Posterior cingulate gyrus (tissue), 11 donors: ENCODE data around the gene SLPI.

Experiments used
- DNase-seq, 10 donors: peaks; one replicate each; pipeline versions ENCODE4 v3.0.0 to v3.0.0-alpha.2; 2020 to 2021; ENCODE audit warnings: mixed read lengths in 3 of 10
- intact Hi-C: fragments of 100-400 bp; cut with DNase I; formaldehyde crosslinking; loops from one replicate; pipeline ENCODE4 v1.15.1; 2023

SLPI gene

DNA sequence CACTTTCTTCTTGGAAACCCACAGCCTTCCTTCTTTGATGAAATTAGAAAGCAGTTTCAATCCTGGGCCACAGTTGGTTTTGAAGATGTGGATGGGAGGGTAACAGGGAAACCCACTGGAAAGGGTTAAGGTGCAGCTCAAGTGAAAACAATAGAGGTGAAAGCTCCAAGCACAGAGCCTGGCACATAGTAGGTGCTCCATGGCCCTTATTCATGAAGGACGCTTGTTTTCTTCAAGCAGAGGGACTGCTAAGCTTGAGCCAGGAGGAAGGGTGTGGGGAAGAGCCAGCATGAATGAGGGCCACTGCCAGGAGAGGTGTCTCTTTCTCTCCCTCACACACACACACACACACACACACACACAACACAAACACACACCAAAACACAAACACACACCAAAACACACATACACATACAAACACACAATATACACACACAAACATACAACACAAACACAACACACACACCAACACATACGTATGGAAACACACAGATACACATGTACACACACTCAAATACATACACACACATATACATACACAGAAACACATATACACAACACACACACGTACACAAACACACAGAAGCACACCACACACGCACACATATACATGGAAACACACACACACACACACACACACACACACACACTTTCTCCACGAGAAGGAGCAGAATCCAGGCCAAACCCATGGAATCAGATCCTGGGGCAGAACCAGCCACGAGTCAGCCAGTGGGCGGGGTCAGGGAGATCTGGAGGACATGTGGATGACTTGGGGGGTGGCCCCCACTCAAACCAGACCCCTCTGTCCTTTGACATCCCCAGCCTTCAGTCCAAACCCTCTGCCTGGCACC is 28.6 kb upstream of the SLPI start:
- intact Hi-C loops = no loop called here
- peak in 1 of 10 donors; percentile 67 for DNase-seq

DNA sequence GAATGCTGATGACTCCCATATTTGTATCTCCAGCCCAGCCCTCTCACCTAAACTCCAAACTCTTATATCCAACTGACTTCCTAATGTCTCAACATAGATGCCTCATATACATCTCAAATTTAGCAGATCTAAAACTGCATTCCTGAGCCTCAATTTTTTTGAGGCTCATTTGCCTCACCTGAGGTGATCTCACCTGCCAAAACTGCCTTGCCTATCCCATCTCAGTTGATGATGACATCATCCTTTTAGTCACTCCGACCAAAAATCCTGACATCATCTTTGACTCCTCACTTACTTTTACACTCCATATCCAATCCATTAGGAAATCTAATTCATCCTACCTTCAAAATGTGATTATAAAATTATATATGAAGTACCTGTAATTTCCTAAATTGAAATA is 25.6 kb upstream of the SLPI start:
- no peak for DNase-seq
- intact Hi-C loops = no loop called here

DNA sequence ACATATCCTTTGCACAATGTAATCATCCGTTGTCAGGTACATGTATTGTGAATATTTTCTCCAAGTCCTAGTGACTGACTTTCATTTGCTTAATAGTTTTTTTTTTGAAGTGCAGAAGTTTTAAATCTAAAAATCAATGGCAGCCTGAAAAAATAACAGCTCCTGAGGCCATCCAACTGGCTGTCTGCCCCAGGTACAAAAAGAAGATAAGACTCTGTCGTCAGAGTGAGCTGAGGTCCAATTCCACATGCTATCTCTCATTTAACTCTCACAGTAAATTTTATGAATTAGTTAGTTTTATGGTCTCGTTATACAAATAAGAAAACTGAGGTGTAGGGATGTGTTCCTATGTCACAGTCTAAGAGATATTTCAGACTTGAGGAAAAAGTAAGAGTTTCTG is 21.0 kb upstream of the SLPI start:
- intact Hi-C loops = no loop called here
- DNase-seq = no peak

DNA sequence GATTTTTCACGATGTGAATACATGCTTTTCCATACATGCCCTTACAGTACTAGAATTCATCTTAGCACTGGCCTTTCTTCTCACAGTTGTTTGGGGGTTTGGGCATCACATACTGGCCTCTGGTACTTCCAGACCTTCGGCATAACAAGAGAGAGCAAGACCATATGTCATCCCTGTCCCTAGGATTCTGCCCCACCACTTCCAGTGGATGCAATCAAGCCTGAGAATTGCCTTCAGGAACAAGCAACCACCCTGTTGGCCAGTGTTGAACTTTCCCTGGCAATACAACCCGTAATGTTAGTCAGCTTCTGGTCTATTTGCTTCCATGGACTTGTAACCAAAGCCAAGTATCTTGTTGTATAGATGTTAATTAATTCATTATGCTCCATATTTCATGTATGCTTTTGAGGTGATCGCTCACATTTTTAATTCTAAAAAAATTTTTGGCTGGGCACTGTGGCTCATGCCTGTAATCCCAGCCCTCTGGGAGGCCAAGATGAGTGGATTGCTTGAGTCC is 15.4 kb upstream of the SLPI start:
- DNase-seq = no peak
- intact Hi-C loops = no loop called here

DNA sequence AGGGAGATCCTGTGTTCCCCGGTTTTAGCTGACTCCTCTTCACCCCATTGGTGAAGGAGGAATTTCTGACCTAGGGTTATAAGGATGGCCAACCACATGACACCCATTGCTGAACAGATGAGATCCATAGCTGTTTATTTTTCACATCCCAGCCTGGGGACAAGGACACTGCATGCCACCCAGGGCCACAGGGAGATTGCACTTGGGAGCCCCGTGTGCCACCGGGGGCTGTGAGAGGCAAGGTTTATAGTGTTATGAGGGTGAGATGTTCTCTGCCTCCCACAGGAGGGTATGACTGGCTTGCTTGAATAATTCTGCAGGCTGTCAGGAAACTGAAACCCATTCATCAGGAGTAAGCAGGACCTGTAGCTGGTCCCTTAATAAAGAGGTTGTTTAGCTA is 14.7 kb upstream of the SLPI start:
- intact Hi-C loops = no loop called here
- no peak for DNase-seq

DNA sequence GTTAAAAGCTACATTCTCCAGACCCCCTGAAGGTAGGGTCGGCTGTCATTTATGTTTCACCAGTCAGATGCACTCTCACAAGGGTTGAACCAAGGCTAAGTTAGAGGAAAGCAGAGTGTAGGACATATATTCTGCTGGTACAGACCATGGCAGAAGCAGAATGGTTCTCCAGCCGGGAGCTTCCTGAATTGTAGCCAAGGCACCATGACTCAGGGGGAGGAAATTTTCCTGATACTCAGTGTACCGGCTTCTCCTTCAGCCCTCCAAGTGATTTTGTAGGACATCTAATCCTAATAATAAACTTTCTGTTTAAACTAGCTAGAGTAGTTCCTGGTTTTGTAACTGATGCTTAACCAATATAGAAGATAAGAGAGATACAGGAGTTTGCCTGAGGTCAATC is 14.2 kb upstream of the SLPI start:
- intact Hi-C loops = no loop called here

DNA sequence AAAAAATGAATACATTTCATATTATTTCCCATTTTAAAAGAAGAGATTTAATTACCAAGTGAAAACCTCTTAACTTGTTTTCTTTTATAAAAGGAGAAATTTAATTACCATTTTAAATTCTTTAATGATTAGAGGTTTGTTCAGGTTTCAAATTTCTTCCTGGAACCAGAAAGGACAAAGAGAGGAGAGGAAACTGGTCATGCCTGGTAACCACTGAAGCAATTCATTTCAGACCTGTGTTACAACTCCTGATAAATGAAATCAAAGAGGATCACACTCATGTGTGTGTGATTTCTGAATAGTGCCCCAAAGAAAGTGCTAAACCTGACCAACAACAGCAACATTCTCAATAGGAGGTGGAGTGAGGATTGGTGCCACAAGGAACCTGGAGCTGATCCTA is 12.6 kb upstream of the SLPI start:
- no peak for DNase-seq
- intact Hi-C loops = no loop called here

More for the DNA sequence above, 14.2 kb upstream of the SLPI start:
- no peak for DNase-seq

DNA sequence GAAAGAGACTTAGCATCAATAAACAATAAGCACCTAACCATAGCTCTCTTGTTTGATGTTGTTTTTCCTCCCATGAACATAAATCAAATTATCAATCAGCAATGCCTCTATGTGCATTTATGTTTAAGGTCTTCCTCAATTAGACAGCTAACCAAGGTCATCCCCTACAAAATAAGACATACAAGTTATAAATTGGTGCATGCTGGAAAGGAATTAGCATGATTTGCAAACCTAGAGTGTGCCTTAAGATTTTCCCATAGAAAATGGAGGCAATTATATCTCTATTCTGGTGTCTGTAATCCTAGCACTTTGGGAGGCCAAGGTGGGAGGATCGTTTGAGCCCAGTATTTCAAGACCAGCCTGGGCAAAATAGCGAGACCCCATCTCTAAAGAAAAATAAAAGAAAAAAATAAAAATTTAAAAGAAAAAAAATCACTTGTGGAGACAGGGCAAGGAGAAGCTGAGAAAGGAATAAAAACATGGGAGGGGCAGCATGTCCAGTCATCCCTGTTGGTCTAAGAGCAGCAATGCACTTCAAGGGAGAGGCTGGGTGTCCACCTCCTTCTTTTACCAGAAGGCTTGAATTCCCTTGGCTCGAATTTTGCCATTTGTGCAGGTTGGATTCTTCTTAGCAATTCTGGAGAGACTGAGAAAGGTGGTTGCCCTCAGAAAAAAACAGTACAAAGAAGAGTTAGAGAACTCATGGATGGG is 9.3 kb upstream of the SLPI start:
- no peak for DNase-seq
- intact Hi-C loops = no loop called here

DNA sequence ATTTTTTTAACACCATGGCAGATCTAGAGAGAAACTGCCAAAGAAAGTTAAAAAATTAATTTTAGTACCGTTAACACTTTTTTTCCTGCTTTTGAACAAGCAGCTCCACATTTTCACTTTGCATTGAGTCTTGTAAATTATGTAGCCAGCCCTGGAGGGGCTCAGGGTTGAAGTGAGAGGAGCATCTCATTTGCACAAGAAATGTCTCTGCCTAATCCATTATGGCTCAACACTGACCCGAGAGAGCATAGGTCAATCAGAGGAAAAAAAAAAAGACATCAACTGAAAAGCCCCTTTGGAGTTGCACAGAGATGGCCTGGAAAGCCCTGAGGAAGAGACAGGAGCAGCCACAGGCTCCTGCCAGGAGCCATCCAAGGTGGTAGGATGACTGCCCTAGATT is 4.3 kb upstream of the SLPI start:
- intact Hi-C loops = no loop called here
- no peak for DNase-seq

DNA sequence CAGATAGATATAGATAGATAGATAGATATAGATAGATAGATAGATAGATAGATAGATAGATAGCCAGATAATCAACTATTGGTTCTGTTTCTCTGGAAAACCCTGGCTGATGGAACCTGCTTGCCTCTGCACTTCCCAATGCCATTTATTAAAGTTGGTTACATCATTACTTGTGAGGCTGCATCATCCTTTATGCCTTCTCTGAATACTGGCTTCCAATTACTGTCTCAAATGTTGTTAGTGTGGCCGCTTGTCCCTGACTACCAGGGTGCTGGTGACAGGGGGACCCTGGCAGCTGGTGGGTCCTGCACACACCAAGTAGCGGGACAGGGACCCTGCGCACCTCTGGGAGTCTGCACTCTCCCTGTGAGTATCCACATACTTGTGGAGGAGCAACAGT is 3.9 kb upstream of the SLPI start:
- DNase-seq = no peak
- intact Hi-C loops = no loop called here

DNA sequence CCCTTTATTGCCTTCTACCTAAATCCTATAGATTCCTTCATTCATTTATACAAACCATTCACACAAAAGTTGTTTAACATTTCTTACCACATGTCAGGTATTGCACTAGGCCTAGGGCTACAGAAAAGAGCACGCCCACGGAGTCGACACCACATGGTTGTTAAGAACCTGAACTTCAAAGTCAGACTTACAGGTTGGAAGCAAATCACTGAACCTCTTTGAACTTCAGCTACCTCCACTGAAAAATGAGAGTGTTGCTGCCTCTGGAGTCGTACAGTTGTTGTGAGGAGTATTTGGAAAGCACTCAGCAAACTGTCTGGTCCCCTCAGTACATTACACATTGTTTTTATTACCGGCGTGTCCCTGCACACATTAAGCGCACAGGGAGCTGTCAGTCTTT is 3.3 kb upstream of the SLPI start:
- intact Hi-C loops = no loop called here
- no peak for DNase-seq

DNA sequence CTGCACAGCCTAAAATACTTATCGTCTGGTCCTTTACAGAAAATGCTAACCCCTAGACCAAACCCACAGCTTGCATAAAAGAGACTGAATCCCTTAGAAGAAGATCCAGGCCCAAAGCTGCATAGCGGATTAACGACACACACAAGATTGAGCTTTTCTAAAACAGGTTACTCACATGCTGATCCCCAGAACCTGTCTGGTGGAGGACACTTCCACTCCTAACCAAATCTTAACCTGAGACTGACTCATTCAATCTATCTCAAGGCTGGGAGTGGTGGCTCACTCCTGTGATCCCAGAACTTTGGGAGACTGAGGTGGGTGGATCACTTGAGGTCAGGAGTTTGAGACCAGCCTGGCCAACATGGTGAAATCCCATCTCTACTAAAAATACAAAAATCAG is 2.8 kb upstream of the SLPI start:
- intact Hi-C loops = no loop called here

DNA sequence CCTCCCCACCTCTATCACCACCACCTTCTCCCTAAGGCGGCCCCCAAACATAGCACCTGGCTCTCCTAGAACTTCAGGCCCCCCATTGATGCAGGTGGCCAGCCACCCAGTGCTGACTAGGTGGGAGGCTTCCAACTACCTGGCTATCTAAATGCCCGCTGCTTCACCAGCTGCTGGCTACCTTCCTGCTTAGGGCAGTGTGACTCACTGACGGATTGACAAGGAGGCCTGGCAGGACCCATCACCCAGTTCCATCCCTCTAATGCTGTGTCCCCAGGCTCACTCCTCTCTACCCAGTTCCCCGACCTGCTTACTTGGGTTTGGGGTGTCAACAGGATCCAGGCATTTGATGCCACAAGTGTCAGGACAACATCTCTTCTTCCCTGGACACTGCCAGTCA is 1.1 kb downstream of the SLPI start:
- DNase-seq = no peak
- intact Hi-C loops = no loop called here

More for the DNA sequence above, 2.8 kb upstream of the SLPI start:
- DNase-seq = no peak

DNA sequence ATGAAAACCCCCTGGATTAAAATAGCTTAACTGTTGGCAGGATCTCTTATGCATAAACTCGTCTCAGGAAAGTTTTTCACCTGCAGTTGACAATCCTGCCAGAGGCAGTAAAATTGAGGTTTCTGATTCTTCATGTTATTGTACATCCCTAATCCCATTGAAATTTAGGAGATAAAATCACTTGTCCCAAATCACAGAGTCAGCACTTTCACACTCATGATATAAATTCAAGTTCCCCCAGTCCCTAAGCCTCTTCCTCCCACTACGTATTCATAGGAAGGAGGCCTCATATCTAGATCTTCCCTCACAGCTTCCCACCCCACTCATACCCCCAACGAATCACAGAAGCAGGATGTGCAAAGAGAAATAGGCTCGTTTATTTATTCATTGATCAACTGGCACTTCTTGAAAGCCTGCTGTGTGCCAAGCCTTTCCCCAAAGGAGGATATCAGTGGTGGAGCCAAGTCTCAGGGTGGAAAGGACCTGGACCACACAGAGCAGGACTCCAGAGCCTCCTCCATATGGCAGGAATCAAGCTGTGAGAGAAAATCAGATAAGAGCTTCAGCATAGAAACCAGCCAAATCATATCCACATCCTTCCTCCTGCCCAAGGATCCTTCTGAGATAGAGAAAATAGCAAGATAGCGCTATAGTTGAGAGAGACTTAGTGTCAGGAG is 2.3 kb downstream of the SLPI start:
- intact Hi-C loops = no loop called here
- DNase-seq = no peak

DNA sequence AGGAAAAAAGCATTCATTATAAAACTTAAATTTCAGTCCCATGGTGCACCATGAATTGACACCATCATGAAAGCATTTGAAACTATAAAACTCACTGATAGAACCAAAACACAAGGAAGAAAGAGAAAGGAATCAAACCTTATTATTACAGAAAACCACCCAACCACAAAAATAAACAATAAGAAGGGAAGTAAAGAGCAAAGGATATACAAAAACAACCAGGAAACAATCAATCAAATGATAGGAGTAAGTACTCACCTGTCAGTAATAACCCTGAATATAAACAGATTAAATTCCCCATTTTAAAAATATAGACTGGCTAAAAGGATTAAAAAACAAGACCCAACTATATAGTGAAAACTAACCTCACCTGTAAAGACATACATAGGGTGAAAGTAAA is 5.8 kb downstream of the SLPI start:
- no peak for DNase-seq
- intact Hi-C loops = no loop called here

DNA sequence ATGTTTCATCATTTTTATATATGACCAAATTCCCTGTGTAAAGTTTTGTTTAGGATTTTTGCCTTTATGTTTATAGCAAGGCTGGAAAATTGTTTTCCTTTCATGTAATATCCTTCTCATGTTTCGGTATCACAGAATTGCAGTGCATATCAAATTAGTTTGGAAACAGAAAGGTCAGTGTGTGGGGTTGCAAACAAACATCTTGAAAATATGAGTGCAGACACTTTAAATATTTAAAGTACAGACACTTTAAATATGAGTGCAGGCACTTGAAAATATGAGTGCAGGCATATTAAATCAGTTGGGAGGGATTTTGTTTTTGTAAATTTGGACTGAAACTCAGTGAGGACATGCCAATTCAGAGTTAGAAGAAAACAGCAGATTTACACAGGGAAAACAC is 6.5 kb downstream of the SLPI start:
- intact Hi-C loops = no loop called here
- DNase-seq = no peak

DNA sequence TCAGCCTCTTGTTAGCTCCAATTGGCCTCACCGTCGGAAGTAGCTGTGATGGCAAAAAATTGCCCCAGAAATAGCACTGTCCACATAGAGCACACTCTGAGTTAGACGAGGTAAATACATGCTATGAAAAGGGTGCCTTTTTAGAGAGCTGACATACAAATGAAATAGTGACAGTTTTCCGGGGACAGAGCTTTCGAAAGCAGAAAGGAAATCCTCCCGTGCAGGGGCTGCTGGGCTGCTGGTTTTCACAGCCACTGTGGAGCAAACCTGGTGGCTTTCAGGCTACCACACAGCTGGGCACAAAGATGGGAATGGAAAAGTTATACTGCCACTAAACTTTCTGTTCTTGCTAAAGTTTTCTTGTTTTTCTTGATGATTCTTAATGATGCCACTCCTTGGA is 8.3 kb downstream of the SLPI start:
- intact Hi-C loops = no loop called here
- DNase-seq = no peak

DNA sequence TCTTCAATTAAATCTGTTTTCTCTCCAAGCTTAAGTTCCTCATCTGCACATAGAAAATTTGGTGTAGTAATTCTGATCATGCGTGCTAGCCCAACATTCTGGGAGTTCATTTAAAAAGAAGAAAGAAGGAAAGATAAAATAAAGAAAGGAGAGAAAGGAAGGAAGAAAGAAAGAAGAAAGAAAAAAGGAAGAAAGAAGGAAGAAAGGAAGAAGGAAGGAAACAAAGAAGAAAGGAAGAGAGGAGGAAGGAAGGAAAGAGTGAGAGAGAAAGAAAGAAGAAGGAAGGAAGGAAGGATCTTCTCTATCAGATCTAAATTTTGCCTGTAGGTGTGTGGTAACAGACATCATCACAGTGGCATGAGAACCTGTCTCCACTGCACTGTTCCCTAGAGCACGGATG is 16.2 kb downstream of the SLPI start:
- intact Hi-C loops = no loop called here
- no peak for DNase-seq

DNA sequence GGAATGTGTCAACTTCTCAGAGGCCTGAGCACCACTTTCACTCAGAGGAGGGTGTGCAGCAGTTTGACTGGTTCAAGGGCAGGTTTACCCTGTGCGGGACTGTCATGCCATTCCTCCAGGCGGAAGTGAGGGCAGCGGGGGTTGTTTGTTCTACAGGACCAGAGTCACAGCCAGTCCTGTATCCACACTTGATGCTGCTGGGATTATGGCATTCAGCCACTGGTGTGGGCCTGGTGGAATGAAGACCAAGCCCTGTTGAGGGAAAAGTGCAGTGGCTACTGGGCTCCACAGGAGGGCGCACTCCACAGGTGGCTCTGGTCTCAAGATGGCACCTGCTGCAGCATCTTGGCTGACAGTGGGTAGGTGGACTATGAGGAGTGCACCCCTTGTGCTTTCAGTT is 18.4 kb downstream of the SLPI start:
- DNase-seq = peak in 2 of 10 donors; percentile 47 to 59
- intact Hi-C loops = no loop called here

DNA sequence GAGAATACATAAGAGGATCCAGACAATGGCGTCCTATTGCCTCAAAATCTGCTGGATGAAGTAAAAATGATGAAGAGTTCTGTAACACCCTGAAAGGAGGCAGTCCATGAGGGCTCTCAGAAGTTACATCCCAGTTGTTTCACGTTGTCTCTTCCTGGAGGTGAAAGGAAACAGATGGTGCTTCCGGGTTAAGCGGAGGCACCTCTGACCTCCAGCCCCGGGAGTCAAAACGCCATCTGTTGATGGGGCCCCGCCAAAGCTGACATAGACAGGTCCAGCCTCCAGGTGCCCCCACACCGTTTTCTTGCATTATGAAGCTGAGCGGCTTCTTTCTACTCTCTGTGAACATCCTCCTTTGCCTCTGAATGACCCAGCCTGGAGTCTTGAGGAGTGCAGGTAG is 23.7 kb downstream of the SLPI start:
- intact Hi-C loops = no loop called here

DNA sequence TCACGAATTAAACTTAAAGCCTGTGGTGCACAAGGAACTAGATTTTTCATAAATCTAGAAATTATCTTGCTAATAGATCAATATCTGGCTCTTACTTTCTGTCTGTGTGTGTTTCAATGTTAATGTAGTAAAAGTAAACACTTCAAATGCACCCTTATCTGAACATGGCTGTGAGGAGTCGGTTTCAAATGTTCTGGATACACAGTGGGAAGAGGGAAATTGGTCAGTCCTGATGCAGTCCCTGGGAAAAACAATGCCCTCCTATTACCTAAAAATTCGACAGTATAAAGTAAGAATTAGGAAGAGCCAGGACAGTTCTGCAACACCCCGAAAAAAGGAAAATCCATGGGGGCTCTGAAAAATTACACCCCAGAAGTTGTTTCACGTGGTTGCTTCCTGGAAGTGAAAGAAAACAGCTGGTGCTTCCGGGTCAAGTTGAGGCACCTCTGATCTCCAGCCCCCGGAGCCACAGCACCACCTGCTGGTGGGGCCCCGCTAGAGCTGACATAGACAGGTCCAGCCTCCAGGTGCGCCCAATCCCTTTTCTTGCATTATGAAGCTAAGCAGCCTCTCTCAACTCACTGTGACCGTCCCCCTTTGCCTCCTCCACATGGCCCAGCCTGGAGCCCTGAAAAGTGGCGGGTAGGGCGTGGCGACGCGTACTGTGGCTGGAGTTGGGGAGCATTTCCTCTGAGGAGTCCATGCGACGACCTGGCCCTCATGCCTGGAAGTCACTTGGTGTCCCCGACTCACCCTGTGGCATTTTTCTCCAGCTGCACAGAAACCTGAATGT is 24.9 kb downstream of the SLPI start:
- intact Hi-C loops = no loop called here
- DNase-seq = peak in 1 of 10 donors; percentile 55

More for the DNA sequence above, 23.7 kb downstream of the SLPI start:
- peak in 2 of 10 donors; percentile 31 to 45 for DNase-seq
